GM23248 (cell line): Measurements from ENCODE around the gene MRAS.

Experiments used
- EZH2 ChIP-seq: fragments of 200-600 bp; sonication (generic); IDR thresholded peaks from 2 replicates; pipeline ENCODE4 v1.6.1; 2018; ENCODE audit warnings: antibody characterized with exemption, mild to moderate bottlenecking; ENCODE audit not compliant: insufficient read depth, poor library complexity, severe bottlenecking
- EZH2phosphoT487 ChIP-seq: fragments of 200-600 bp; sonication (generic); IDR thresholded peaks from 2 replicates; pipeline ENCODE4 v1.6.1; 2018; ENCODE audit warnings: antibody characterized with exemption, moderate library complexity, mild to moderate bottlenecking, low read depth; ENCODE audit not compliant: insufficient read depth

- TF ChIP-seq EZH2 (no peak), EZH2phosphoT487 (no peak)
These were observed 94.7 kb downstream of the MRAS start for GRCh38 chr3:138443091-138443490.
